ENCODE results near the gene HTR3A. TPM values are rescaled to one million over a fixed set of nuclear protein-coding genes. Genes with fewer than 3 reads are reported as not detected.

The HTR3A gene
- total RNA-seq, 1 donor from 2014 or later = 15.6 TPM

- Mint-ChIP-seq H3K9me3 (no peaks in the 10 kb centered on the region), H3K4me1 (peaks cover 3% of the 10 kb centered on the region), H3K27me3 (peaks cover 18% of the 10 kb centered on the region), H3K36me3 (ENCODE audit: low read depth) (no peaks in the 10 kb centered on the region), H3K4me3 (no peak overlapping the region), H3K27ac (no peak overlapping the region)
- no peak for ATAC-seq (ENCODE audit: low read depth)
- intact Hi-C loops (cut with micrococcal nuclease) = no loop called here
- DNase-seq = no peak
- ChIA-PET CTCF (interaction anchor here (1.4 to 7.4 kb wide), 3 partner anchors 10 to 227 kb away, joined by 5 to 118 read pairs (median 5); no protein-coding TSS in a partner anchor), POLR2A (no interaction called here)
- no peak for TF ChIP-seq CTCF (IDR thresholded peaks at IDR 0.05)
These were observed 60.0 kb downstream of the HTR3A start for GRCh38 chr11:114034956-114035355.

GRCh38 chr11:114036147-114036811 lies 61.4 kb downstream of the HTR3A start:
- peak; percentile 37 for DNase-seq
- POLR2A ChIA-PET = no interaction called here
- ATAC-seq (ENCODE audit: low read depth) = peak; percentile 86
- CTCF ChIA-PET = interaction anchor here (1.4 to 7.4 kb wide), 6 partner anchors 8 to 225 kb away, joined by 3 to 118 read pairs (median 5); no protein-coding TSS in a partner anchor
- H3K4me1 Mint-ChIP-seq = peaks cover 3% of the 10 kb centered on the region
- no peak for TF ChIP-seq CTCF (IDR thresholded peaks at IDR 0.05)
- H3K27me3 Mint-ChIP-seq = peaks cover 15% of the 10 kb centered on the region
- no peak overlapping the region for H3K4me3 Mint-ChIP-seq
- H3K27ac Mint-ChIP-seq = no peak overlapping the region
- H3K36me3 Mint-ChIP-seq (ENCODE audit: low read depth) = no peaks in the 10 kb centered on the region
- intact Hi-C loops (cut with micrococcal nuclease) = loop anchor here (1.0 to 2.0 kb wide), 4 partner anchors 41 to 225 kb away; no protein-coding TSS in a partner anchor
- no peaks in the 10 kb centered on the region for H3K9me3 Mint-ChIP-seq

- POLR2A ChIA-PET = no interaction called here
- CTCF ChIA-PET = interaction anchor here (1.4 to 7.4 kb wide), 6 partner anchors 8 to 225 kb away, joined by 3 to 118 read pairs (median 6); no protein-coding TSS in a partner anchor
- DNase-seq (no peak), ATAC-seq (ENCODE audit: low read depth) (no peak)
- Mint-ChIP-seq H3K27ac (no peak overlapping the region), H3K27me3 (peaks cover 15% of the 10 kb centered on the region), H3K9me3 (no peaks in the 10 kb centered on the region), H3K4me3 (no peak overlapping the region), H3K4me1 (no peaks in the 10 kb centered on the region), H3K36me3 (ENCODE audit: low read depth) (no peaks in the 10 kb centered on the region)
- intact Hi-C loops (cut with micrococcal nuclease) = loop anchor here (1.0 to 2.0 kb wide), 4 partner anchors 42 to 224 kb away; no protein-coding TSS in a partner anchor
- TF ChIP-seq CTCF (IDR thresholded peaks at IDR 0.05) = no peak
These were observed 62.0 kb downstream of the HTR3A start for GRCh38 chr11:114036958-114037357.

- ChIA-PET CTCF (interaction anchor here (7.4 kb wide), 1 partner anchor 222 kb away, joined by 118 read pairs; no protein-coding TSS in a partner anchor), POLR2A (no interaction called here)
- H3K4me3 Mint-ChIP-seq = no peak overlapping the region
- TF ChIP-seq CTCF (IDR thresholded peaks at IDR 0.05) = no peak
- no peak for ATAC-seq (ENCODE audit: low read depth)
- no peak overlapping the region for H3K27ac Mint-ChIP-seq
- intact Hi-C loops (cut with micrococcal nuclease) = no loop called here
- no peaks in the 10 kb centered on the region for H3K9me3 Mint-ChIP-seq
- H3K36me3 Mint-ChIP-seq (ENCODE audit: low read depth) = no peaks in the 10 kb centered on the region
- no peak for DNase-seq
- peaks cover 4% of the 10 kb centered on the region for H3K4me1 Mint-ChIP-seq
- peaks cover 12% of the 10 kb centered on the region for H3K27me3 Mint-ChIP-seq
These were observed 64.6 kb downstream of the HTR3A start for GRCh38 chr11:114039551-114039950.

Other genes starting within 250 kb of the HTR3A start
- 13.8 and 15.5 TPM in 2 replicates for gene ZW10, start 201.4 kb upstream of the HTR3A start, total RNA-seq
- not detected in 2 replicates for gene CLDN25, start 195.3 kb upstream of the HTR3A start, total RNA-seq
- gene USP28, start 99.5 kb upstream of the HTR3A start, total RNA-seq = 39.6 and 49.6 TPM in 2 replicates
- 0.10 and 0.22 TPM in 2 replicates for gene HTR3B, start 70.3 kb upstream of the HTR3A start, total RNA-seq
- gene ZBTB16, start 84.6 kb downstream of the HTR3A start, total RNA-seq = 1.3 and 2.5 TPM in 2 replicates